Suprapubic skin (tissue), 4 donors: ENCODE results near the gene SORCS2. TPM values are rescaled to one million over a fixed set of nuclear protein-coding genes. Genes with fewer than 3 reads are reported as not detected.

Experiments
- DNase-seq, 2 donors: peaks; one replicate each; pipeline ENCODE4 v3.0.0-alpha.2; 2019; ENCODE audit warnings: low spot score in 2 of 2
- H3K27ac ChIP-seq: fragments of 200-600 bp; sonication (generic); one replicate; pipeline ENCODE4 v1.5.1; 2019
- H3K27me3 ChIP-seq: fragments of 200-600 bp; sonication (generic); one replicate; pipeline ENCODE4 v1.5.1; 2019
- H3K36me3 ChIP-seq: fragments of 200-600 bp; sonication (generic); one replicate; pipeline ENCODE4 v1.5.1; 2019
- H3K4me1 ChIP-seq: fragments of 200-600 bp; sonication (generic); one replicate; pipeline ENCODE4 v1.5.1; 2019
- H3K4me3 ChIP-seq: fragments of 200-600 bp; sonication (generic); one replicate; pipeline ENCODE4 v1.5.1; 2019; ENCODE audit warnings: mild to moderate bottlenecking
- H3K9me3 ChIP-seq: fragments of 200-600 bp; sonication (generic); one replicate; pipeline ENCODE4 v1.5.1; 2019
- CTCF ChIP-seq, 2 donors: fragments of 200-600 bp in 1 of 2; fragments of 450-650 bp in 1 of 2; sonication (generic) in 1 of 2; IDR thresholded peaks; one replicate each; pipeline ENCODE4 v1.5.1; 2016 to 2019; ENCODE audit warnings: antibody characterized with exemption in 2 of 2, mild to moderate bottlenecking in 1 of 2, moderate library complexity in 1 of 2
- EP300 ChIP-seq: sonication (generic); formaldehyde crosslinking; IDR thresholded peaks from one replicate; pipeline ENCODE4 v1.6.1; 2017; ENCODE audit warnings: antibody characterized with exemption
- POLR2A ChIP-seq, 2 donors: fragments of 450-650 bp; IDR thresholded peaks; one replicate each; pipeline ENCODE4 v1.6.1; 2017; ENCODE audit warnings: antibody characterized with exemption in 2 of 2, mild to moderate bottlenecking in 2 of 2, moderate library complexity in 2 of 2
- POLR2AphosphoS5 ChIP-seq, 3 donors: sonication (generic); formaldehyde crosslinking; IDR thresholded peaks; one replicate each; pipeline ENCODE4 v1.6.1; 2017; ENCODE audit warnings: antibody characterized with exemption in 3 of 3
- WGBS: methylation state at CpG from one replicate; pipeline ENCODE4 v1.1.5; 2018; 5-methylcytosine and 5-hydroxymethylcytosine counted together
- total RNA-seq, 4 donors: library from RNA; depleted of rRNA; stranded (reverse); fragments of >200 nt; gene quantifications; one replicate each; pipeline ENCODE4 v1.1.0, GENCODE V29; 2016

The SORCS2 gene
- total RNA-seq, 4 donors from 2014 or later, result 0.94 to 4.6 (median 1.3) TPM

GRCh38 chr4:7166981-7167700 lies 25.2 kb upstream of the SORCS2 start:
- Histone ChIP-seq H3K27ac (no peak overlapping the region), H3K9me3 (no peaks in the 10 kb centered on the region), H3K36me3 (no peaks in the 10 kb centered on the region), H3K27me3 (no peaks in the 10 kb centered on the region), H3K4me1 (no peaks in the 10 kb centered on the region), H3K4me3 (no peak overlapping the region)
- TF ChIP-seq EP300 (no peak), POLR2AphosphoS5 (IDR thresholded peaks at IDR 0.05) (no peak), CTCF (IDR thresholded peaks at IDR 0.05) (no peak), POLR2A (IDR thresholded peaks at IDR 0.05) (no peak)
- DNase-seq, result peak; percentile 51 to 75
- WGBS, result 67% methylated on average over 14 of the region's 17 CpGs

DNA sequence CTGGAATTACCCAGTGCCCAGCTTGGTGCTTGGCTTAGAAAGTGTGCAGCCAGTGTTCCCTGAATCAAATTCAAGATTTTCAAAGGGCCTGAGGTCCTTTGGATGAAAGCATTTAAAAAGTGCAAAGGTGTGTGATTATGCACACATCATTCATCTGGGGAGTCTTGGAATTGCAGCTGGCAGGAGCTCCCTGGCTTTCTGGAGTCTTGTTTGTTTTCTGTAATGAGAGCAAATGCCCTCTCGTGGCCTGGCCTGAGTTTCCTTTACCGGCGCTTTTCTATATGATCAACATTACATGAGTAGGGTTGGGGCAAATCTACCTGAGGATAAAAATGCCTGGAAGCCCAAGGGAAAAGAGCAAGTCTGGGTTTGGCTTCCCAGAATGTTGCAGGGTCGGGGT lies 24.6 kb upstream of the SORCS2 start:
- no peak overlapping the region for H3K4me3 ChIP-seq
- H3K36me3 ChIP-seq, result no peaks in the 10 kb centered on the region
- TF ChIP-seq POLR2AphosphoS5 (IDR thresholded peaks at IDR 0.05) (no peak), CTCF (IDR thresholded peaks at IDR 0.05) (no peak), EP300 (no peak), POLR2A (IDR thresholded peaks at IDR 0.05) (no peak)
- DNase-seq, result peak in 1 of 2 donors; percentile 44
- no peaks in the 10 kb centered on the region for H3K4me1 ChIP-seq
- no peak overlapping the region for H3K27ac ChIP-seq
- 70% methylated on average over 4 of the region's 4 CpGs for WGBS
- no peaks in the 10 kb centered on the region for H3K27me3 ChIP-seq
- H3K9me3 ChIP-seq, result no peaks in the 10 kb centered on the region

- Histone ChIP-seq H3K4me3 (no peak overlapping the region), H3K27me3 (no peaks in the 10 kb centered on the region), H3K9me3 (no peaks in the 10 kb centered on the region), H3K27ac (no peak overlapping the region), H3K36me3 (no peaks in the 10 kb centered on the region), H3K4me1 (no peaks in the 10 kb centered on the region)
- 87% methylated on average over 4 of the region's 8 CpGs for WGBS
- TF ChIP-seq EP300, result no peak
- TF ChIP-seq POLR2A (IDR thresholded peaks at IDR 0.05), result no peak
- no peak for TF ChIP-seq POLR2AphosphoS5 (IDR thresholded peaks at IDR 0.05)
- no peak for TF ChIP-seq CTCF (IDR thresholded peaks at IDR 0.05)
- DNase-seq, result peak; percentile 37 to 43
Measured at GRCh38 chr4:7168106-7168505, 24.2 kb upstream of the SORCS2 start.

DNA sequence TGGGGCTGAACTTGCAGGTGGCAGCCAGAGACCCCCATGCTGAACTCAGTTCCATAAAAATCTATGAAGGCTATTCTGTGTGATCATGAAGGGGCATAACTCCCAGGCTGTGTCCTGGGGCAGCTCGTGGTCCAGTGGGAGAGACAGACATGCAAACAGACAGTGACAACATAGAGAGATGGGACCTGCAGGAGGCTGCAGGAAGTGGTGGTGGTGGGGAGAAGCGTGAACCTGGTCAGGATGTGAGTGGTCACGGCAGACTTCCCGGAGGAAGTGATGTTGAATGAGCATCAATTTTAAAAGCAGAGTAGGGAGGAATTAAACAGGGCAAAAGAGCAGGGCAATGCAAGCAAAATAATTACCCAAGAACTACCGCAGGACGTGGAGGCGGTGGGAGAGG lies 23.2 kb upstream of the SORCS2 start:
- Histone ChIP-seq H3K27me3 (no peaks in the 10 kb centered on the region), H3K4me3 (no peak overlapping the region), H3K36me3 (no peaks in the 10 kb centered on the region), H3K9me3 (no peaks in the 10 kb centered on the region), H3K27ac (no peak overlapping the region), H3K4me1 (no peaks in the 10 kb centered on the region)
- WGBS, result 89% methylated on average over 7 of the region's 7 CpGs
- peak; percentile 6 to 24 for DNase-seq
- no peak for TF ChIP-seq POLR2A (IDR thresholded peaks at IDR 0.05)
- no peak for TF ChIP-seq POLR2AphosphoS5 (IDR thresholded peaks at IDR 0.05)
- no peak for TF ChIP-seq EP300
- no peak for TF ChIP-seq CTCF (IDR thresholded peaks at IDR 0.05)

GRCh38 chr4:7170012-7170411 lies 22.3 kb upstream of the SORCS2 start:
- H3K4me1 ChIP-seq, result no peaks in the 10 kb centered on the region
- peak in 1 of 2 donors; percentile 45 for DNase-seq
- no peaks in the 10 kb centered on the region for H3K27me3 ChIP-seq
- 76% methylated on average over 3 of the region's 3 CpGs for WGBS
- no peaks in the 10 kb centered on the region for H3K9me3 ChIP-seq
- no peak overlapping the region for H3K27ac ChIP-seq
- no peaks in the 10 kb centered on the region for H3K36me3 ChIP-seq
- H3K4me3 ChIP-seq, result no peak overlapping the region
- TF ChIP-seq POLR2AphosphoS5 (IDR thresholded peaks at IDR 0.05), result no peak
- no peak for TF ChIP-seq CTCF (IDR thresholded peaks at IDR 0.05)
- no peak for TF ChIP-seq POLR2A (IDR thresholded peaks at IDR 0.05)
- no peak for TF ChIP-seq EP300
